GM21723 (cell line): ENCODE measurements around the gene B9D1.

Source experiments
- ATAC-seq: cut with Tn5 transposase; IDR thresholded peaks from one replicate; pipeline ENCODE4 v1.9.1; 2021; ENCODE audit warnings: mild to moderate bottlenecking, moderate library complexity; ENCODE audit not compliant: unreplicated experiment

B9D1 gene, protein sequence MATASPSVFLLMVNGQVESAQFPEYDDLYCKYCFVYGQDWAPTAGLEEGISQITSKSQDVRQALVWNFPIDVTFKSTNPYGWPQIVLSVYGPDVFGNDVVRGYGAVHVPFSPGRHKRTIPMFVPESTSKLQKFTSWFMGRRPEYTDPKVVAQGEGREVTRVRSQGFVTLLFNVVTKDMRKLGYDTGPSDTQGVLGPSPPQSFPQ

DNA sequence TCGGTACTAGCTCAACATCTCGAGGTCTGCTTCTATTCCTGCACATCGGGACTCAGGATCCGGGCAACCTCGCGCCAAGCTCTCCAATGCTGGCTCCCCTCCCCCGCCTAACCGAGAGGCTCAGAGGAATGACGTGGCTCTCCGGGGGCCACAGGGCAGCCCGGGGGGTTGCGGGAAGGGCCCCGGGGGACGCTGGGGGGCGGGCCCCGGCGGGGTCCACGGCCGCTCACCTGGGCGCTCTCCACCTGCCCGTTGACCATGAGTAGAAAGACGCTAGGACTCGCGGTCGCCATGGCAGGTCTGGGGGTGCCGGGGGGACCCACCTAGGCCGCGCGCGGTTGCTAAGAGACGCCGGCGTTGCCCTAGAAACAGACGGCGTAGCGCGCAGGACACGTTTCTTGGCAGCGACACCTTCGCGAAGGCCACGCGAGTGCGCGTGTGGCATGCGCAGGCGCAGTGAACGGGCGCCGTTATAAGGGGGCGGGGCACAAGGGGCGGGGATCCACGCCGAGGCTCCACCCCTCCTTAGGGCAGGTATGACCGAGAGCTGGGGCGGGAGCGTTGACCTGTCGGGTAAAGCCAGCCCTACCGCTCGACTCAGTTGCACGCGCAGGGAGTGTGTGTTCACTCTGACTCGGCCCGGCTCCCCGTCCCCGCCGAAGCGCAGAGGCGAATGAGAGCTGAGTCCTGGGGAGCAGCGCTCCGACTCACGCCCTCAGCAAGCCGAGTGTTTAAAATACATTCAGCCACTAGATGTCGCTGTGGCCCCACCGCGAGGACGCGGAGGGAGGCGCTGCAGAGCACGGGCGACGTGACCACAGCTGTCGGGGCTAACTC, at the start of gene B9D1:
TSS of gene B9D1 (minus strand) at position 447 of the 837 bp plus-strand sequence. CDS start at position 293, 154 bp downstream.
- ATAC-seq, result peak; percentile 83

GRCh38 chr17:19411631-19412030, 49.1 kb upstream of the B9D1 start:
- no peak for ATAC-seq

DNA sequence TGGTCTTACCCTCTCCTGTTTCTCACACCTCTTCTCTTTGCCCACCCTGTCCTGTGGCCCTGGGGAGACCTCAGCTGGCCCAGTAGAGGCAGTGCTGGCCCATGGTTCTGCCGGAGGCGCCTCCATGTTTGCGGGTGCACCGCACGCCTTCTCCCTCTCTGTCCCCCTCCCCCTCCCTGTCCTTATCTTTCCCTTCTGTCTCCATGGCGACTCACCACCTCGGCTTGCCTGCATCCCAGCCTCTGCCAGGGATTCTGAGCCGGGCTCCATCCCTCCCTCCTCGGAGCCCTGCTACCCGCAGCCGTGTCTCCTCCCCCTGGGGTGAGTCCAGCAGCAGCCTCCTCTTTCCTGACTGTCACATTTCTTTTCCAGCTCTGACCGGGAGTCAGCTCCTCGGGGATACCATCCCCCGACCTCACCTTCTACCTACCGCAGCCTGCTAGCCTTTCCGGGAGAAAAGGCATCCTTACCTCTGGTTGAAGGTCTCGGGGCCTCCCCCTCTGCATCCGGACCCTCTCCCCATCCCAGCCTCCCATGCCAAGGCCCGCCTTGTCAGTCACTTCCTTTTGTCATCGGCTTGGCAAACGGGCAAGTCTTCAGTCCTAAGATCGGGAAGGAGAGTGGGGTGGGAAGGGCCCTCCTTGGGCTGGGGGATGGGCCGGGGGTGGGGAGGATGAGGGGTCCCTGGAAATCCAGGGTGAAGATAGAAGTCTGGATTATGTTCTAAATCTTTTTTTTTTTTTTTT, 48.5 kb upstream of the B9D1 start, which contains the start of gene RNF112:
TSS of gene RNF112 (plus strand) at position 358 of the 746 bp plus-strand sequence. CDS start at position 535, 177 bp downstream.
- ATAC-seq, result no peak

DNA sequence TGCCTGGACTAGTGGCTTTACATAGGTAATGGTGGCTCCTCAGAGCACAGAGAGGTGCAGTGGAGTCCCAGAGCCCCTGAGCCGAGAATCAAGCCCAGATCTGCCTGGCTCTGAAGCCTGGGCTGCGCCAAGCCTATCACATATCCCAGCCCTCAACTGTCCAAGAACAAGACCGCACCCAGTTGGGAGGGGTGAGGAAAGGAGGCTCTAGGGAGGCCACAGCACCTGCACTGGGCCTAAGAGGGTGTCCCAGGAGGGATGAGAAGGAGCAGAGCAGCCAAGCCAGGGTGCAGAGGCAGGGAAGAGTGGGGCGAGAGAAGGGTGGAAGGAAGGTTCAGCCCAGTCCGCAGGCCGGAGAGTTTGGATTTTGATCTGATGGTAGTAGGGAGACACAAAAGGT, 47.6 kb upstream of the B9D1 start:
- ATAC-seq, result no peak

DNA sequence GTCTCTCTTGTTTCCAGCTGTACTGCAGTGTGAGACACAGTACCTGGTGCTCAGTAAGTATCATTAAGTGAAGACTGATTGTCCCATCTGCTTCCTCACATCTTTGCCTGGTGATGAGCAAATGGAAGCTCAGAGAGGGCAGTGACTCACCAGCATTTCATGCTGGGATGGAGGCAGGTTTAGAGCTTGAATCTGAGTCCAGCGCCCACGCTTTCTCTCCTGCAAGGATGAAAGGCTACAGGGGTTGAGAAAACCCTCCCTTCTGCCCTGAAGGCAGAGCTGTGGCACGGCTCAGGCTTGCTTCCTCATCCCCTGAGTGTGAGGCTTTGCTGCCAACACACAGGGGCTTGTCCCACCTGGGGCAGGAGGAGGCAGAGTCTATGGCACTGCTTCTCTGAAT, 47.0 kb upstream of the B9D1 start:
- no peak for ATAC-seq

DNA sequence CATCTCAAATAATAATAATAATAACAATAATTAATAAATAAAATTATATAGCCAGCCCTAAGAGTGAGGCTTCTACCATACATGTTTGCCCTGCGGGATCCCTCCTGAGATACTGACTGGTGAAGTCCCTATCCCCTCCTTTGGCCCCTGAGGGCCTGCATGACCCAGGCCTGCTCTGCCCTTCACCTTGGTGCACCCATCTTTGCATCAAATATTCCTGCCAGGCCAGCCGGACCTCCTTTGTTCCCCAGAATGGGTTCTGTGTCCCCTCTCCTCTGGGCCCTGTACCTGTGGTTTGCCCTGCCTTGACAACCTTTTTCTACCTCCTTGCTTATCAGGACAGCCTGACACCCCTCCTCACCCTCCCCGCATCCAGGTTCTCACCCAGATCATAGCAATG, 46.5 kb upstream of the B9D1 start:
- no peak for ATAC-seq

DNA sequence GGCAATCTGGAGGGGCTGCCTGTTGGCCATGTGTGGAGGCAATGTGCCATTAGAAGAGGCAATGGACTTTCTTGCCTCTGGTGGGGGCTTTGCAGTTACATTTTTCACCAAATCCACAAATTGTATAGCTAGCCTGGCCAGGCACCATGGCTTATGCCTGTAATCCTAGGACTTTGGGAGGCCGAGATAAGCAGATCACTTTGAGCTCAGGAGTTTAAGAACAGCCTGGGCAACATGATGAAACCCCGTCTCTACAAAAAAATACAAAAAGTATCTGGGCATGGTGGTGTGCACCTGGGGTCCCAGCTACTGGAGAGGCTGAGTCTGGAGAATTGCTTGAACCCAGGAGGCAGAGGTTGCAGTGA, 45.8 kb upstream of the B9D1 start:
- no peak for ATAC-seq

- no peak for ATAC-seq
Observed at GRCh38 chr17:19407601-19408345, 45.2 kb upstream of the B9D1 start.

DNA sequence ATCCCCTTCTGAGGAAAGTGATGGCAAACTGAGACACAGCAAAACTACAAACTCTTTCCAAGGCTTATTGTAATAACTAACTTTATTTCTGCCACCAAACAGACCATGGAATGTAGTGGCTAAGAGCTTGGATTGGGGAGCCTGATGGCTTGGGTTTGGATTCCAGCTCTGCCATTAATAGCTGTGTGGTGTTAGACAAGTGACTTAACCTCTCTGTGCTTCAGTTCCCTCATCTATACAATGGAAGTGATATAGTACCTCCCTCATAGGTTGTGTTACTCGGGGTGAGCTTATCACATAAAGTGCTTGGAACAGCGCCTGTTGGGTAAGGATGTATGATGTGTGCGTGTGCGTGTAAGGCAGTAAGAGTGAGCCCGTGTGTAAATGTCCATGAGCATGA, 42.6 kb upstream of the B9D1 start:
- no peak for ATAC-seq

DNA sequence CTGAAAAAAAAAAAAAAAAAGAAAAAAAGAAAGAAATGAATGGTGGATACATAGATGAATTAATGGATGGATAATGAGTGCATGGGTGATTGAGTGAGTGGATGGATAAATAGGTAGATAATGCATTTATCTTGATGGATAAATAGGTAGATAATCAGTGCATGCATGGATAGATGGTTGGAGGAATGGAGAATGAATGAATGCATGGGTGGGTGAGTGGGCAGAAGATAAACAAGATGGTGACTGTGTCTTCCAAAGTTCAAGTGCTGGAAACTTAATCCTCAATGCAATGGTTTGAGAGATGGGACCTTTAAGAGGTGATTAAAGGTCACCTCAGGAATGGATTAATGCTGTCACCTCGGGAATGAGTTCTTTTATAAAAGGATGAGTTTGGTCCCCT, 41.7 kb upstream of the B9D1 start:
- no peak for ATAC-seq

GRCh38 chr17:19403021-19403420, 40.5 kb upstream of the B9D1 start:
- no peak for ATAC-seq

DNA sequence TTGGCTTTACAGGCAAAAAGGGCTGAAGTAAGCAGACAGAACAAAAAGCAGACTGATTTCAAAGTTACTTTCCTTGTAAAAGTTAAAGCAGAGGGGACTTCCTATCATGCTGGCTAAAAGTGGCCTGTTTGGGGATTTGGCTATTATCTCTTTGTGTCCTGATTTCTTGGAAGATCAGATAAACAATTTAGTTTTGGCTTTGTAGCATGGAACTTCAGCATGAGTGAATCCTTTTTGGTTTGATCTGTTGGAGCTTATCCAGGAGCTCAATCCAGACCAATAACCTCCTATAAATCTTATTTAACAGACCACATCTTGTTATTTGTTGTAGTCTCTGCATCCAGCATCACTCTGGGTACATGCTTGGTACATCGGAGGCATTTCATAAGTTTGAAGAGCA, 39.6 kb upstream of the B9D1 start:
- ATAC-seq, result no peak

- no peak for ATAC-seq
Observed at GRCh38 chr17:19401321-19402010, 38.9 kb upstream of the B9D1 start.

- no peak for ATAC-seq
Observed at GRCh38 chr17:19399750-19400450, 37.4 kb upstream of the B9D1 start.

DNA sequence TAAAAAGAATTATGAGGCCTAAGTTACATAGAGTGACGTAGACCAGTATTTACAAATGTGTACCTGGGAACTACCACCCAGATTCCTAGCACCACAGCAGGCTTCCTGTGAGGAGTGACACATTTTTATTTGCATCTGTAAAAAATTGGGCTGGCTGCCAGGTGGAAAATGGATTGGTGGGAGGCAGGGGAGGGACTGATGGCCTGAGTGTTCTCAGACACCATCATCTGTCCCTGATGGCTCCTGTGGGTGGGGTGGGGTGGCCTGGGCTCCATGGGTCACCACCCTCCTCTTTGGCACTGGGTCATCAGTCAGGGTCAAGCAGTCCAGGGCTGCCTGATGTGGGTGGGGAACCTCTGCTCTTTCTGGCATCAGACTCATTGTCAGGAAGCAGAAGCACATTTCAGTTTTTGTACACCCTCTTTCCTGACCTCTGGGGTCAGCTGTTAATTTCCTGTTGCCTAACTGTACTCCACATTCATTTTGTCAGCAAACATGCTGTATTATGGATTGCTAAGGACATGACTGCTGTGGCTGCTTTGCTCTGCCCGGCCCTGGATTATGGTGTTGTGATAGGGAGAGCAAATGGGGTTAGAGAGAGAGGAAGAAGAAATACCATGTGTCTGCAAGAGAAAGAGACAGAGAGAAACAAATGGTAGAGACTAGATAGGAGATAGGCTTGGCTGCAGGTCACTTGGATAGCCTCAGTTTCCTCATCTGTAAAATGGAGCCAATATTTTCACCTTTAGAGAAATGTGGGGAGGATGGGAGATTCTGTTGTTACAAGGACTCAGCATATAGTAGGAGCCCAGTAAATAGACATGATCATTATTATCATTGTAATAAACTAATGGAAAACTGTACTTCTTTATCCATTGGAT, 36.0 kb upstream of the B9D1 start:
- ATAC-seq, result no peak

GRCh38 chr17:19397556-19398041, 35.1 kb upstream of the B9D1 start:
- no peak for ATAC-seq

DNA sequence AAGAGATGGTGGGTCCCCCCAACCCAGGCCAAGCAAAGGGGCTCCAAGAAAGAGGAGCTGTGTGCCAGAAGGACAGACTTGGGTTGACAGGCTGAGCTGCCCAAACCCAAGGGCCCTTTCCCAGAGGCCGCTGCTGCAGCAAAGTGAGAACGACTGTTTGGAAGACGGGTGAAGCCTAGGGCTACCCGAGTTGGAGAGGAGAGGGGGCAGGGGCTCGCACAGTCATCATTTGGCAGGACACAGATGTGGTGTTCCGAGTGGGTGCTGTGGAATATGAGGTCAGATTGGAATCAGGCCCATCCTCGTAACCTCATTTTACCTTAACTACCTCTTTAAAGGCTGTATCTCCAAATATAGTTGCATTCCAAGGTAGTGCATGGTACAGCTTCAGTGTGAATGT, 29.8 kb upstream of the B9D1 start:
- ATAC-seq, result no peak

DNA sequence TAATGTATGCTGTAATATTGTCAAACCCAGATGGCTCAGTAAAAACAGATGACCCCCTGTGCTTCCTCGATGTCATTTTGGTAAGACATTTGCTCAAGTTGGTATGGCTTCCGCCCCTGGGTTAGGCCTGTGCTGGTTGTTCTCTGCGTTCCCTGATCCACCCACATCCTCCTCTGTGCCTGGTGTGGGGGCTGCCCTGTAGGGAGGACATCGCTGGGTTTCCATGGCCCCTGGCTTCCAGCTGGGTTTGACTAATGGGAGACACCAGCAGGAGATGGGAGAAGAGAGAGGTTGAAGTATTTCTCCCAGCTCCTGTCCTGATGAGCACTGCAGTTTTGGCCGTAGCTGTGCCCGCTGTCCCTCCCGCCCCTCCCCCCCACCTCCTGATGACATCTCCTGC, 28.9 kb upstream of the B9D1 start:
- no peak for ATAC-seq

DNA sequence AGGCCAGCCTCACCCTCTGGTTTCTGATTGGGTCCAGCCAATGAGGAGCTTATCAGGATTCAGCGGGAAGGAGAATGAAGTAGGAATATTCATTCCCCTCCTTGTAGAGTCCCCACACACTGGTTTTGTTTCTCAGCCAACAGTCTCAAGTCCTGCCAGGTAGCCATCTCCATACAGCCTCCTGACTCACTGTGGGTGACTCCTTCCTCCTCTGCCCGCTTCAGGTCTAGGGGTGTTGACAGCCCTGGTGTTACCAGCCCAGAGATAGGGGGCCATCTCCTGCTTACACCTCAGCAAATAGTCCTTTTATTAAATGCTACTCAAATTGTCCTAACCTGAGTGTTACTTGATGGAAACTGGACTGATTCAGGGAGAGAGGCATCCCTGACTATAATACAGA, 28.4 kb upstream of the B9D1 start:
- ATAC-seq, result no peak
